OCI-LY3 (cell line): Measurements from ENCODE around the gene DNMT3L.

Source experiments
- CTCF ChIP-seq: fragments of 200-600, 300-600 bp; sonication (generic); IDR thresholded peaks from 2 replicates; pipeline ENCODE4 v1.5.1; 2014; ENCODE audit warnings: antibody characterized with exemption, low read length, low read depth
- EZH2phosphoT487 ChIP-seq: fragments of 200-600 bp; shearing (Covaris generic); IDR thresholded peaks from 2 replicates; pipeline ENCODE4 v1.6.1; 2018; ENCODE audit warnings: antibody characterized with exemption, mixed run types, low read depth

GRCh38 chr21:44265734-44266270, 4.1 kb upstream of the DNMT3L start:
- TF ChIP-seq CTCF (no peak), EZH2phosphoT487 (no peak)
